CD14-positive monocyte (primary cell): Measurements from ENCODE around the gene PLXDC1. TPM values are rescaled to one million over a fixed set of nuclear protein-coding genes. Genes with fewer than 3 reads are reported as not detected.

Experiments
- DNase-seq, 3 donors: peaks; one replicate each; pipeline ENCODE4 v3.0.0-alpha.2; 2011 to 2022
- H2AFZ ChIP-seq: 2 replicates; pipeline ENCODE4 v1.6.0; 2012; ENCODE audit warnings: mild to moderate bottlenecking, low read depth, low read length, inconsistent platforms; ENCODE audit not compliant: insufficient read depth, poor library complexity, severe bottlenecking
- H3K27ac ChIP-seq, 2 donors: 1 replicate in 1 of 2; 2 replicates in 1 of 2; pipeline ENCODE4 v1.5.1; 2012 to 2013; ENCODE audit warnings: low read length in 2 of 2, control low read depth in 1 of 2, inconsistent platforms in 1 of 2, low read depth in 1 of 2, mild to moderate bottlenecking in 1 of 2
- H3K27me3 ChIP-seq, 2 donors: one replicate each; pipeline versions ENCODE4 v1.6.0 to v1.6.1; 2011 to 2013; ENCODE audit warnings: low read length in 2 of 2; ENCODE audit not compliant: control insufficient read depth in 2 of 2, insufficient read depth in 2 of 2
- H3K36me3 ChIP-seq, 2 donors: replicated peaks in 1 of 2; 1 replicate in 1 of 2; 2 replicates in 1 of 2; pipeline versions ENCODE4 v1.5.1 to v1.6.1; 2012 to 2013; ENCODE audit warnings: low read length in 2 of 2, control low read depth in 1 of 2, inconsistent platforms in 1 of 2, mild to moderate bottlenecking in 1 of 2; ENCODE audit not compliant: insufficient read depth in 2 of 2, control insufficient read depth in 1 of 2
- H3K4me1 ChIP-seq, 2 donors: 1 replicate in 1 of 2; 2 replicates in 1 of 2; pipeline versions ENCODE4 v1.5.1 to v1.6.1; 2012 to 2013; ENCODE audit warnings: low read length in 2 of 2, control low read depth in 1 of 2, inconsistent platforms in 1 of 2, mild to moderate bottlenecking in 1 of 2, moderate library complexity in 1 of 2; ENCODE audit not compliant: insufficient read depth in 2 of 2, control insufficient read depth in 1 of 2
- H3K4me2 ChIP-seq: replicated peaks from 2 replicates; pipeline ENCODE3; 2012; ENCODE audit warnings: low read length, moderate library complexity, mild to moderate bottlenecking; ENCODE audit not compliant: poor library complexity, severe bottlenecking; ENCODE audit errors: extremely low read depth
- H3K4me3 ChIP-seq, 3 experiments: fragments of 200-600 bp in 1 of 3; sonication (generic) in 1 of 3; replicated peaks in 1 of 3; 1 replicate in 2 of 3; 2 replicates in 1 of 3; pipeline ENCODE4 v1.5.1; 2011 to 2013; ENCODE audit warnings: low read length in 3 of 3, mild to moderate bottlenecking in 3 of 3, control low read depth in 2 of 3, low read depth in 2 of 3, inconsistent platforms in 1 of 3, moderate library complexity in 1 of 3
- H3K79me2 ChIP-seq: 2 replicates; pipeline ENCODE4 v1.6.0; 2012; ENCODE audit warnings: mild to moderate bottlenecking, control low read depth, inconsistent platforms, low read length, moderate library complexity; ENCODE audit not compliant: insufficient read depth
- H3K9ac ChIP-seq: 2 replicates; pipeline ENCODE4 v1.6.0; 2017; ENCODE audit warnings: low read length, mild to moderate bottlenecking; ENCODE audit not compliant: insufficient read depth, poor library complexity, severe bottlenecking
- H3K9me3 ChIP-seq, 2 donors: replicated peaks in 1 of 2; 1 replicate in 1 of 2; 2 replicates in 1 of 2; pipeline versions ENCODE4 v1.5.1 to v1.6.1; 2012 to 2013; ENCODE audit warnings: low read length in 2 of 2, control low read depth in 1 of 2; ENCODE audit not compliant: control insufficient read depth in 1 of 2, insufficient read depth in 1 of 2
- H4K20me1 ChIP-seq: 2 replicates; pipeline ENCODE4 v1.6.0; 2012; ENCODE audit warnings: mild to moderate bottlenecking, low read length, control low read depth, moderate library complexity; ENCODE audit not compliant: insufficient read depth
- H3K27ac Mint-ChIP-seq, 7 donors: one replicate each; pipeline ENCODE4 v1.8.0; 2020; ENCODE audit warnings: mild to moderate bottlenecking in 7 of 7, mixed read lengths in 7 of 7, moderate library complexity in 6 of 7, inconsistent platforms in 2 of 7
- H3K27me3 Mint-ChIP-seq, 3 donors: one replicate each; pipeline ENCODE4 v1.8.0; 2021 to 2022; ENCODE audit warnings: low read depth in 3 of 3, mild to moderate bottlenecking in 3 of 3, mixed read lengths in 3 of 3, moderate library complexity in 3 of 3, inconsistent platforms in 1 of 3
- H3K36me3 Mint-ChIP-seq, 2 donors: one replicate each; pipeline ENCODE4 v1.8.0; 2020; ENCODE audit warnings: mixed read lengths in 2 of 2, inconsistent platforms in 1 of 2, mild to moderate bottlenecking in 1 of 2
- H3K4me1 Mint-ChIP-seq: one replicate; pipeline ENCODE4 v1.8.0; 2020; ENCODE audit warnings: mild to moderate bottlenecking, mixed read lengths
- H3K4me3 Mint-ChIP-seq, 2 donors: one replicate each; pipeline ENCODE4 v1.8.0; 2020; ENCODE audit warnings: mild to moderate bottlenecking in 2 of 2, mixed read lengths in 2 of 2, moderate library complexity in 1 of 2
- H3K9me3 Mint-ChIP-seq, 7 donors: one replicate each; pipeline ENCODE4 v1.8.0; 2020 to 2022; ENCODE audit warnings: mixed read lengths in 7 of 7, mild to moderate bottlenecking in 6 of 7, moderate library complexity in 6 of 7, inconsistent platforms in 2 of 7
- CTCF ChIP-seq: fragments of 200-600 bp; IDR thresholded peaks from one replicate; pipeline ENCODE4 v1.8.0; 2022; ENCODE audit warnings: antibody characterized with exemption, mild to moderate bottlenecking
- WGBS: methylation state at CpG from one replicate; pipeline ENCODE4 v1.1.5; 2013; ENCODE audit warnings: missing lambda C conversion rate; ENCODE audit not compliant: insufficient coverage; 5-methylcytosine and 5-hydroxymethylcytosine counted together
- intact Hi-C, 2 donors: fragments of 100-400 bp; cut with micrococcal nuclease; formaldehyde crosslinking; loops; one replicate each; pipeline versions ENCODE4 v1.15.0 to v1.15.1; 2023
- polyA plus RNA-seq, 3 donors: library from polyadenylated mRNA; depleted of rRNA in 1 of 3; unstranded in 2 of 3; stranded (reverse) in 1 of 3; fragments of 300-500 nt in 2 of 3; fragments of >200 nt in 1 of 3; fragmentation: Illumina TruSeq in 2 of 3; gene quantifications; 1 replicate in 2 of 3; 2 replicates in 1 of 3; pipeline ENCODE4 v1.2.3, GENCODE V29; 2012 to 2021

PLXDC1 gene
- polyA plus RNA-seq, 3 donors = 0.21 TPM; not detected in 2

GRCh38 chr17:39158623-39159022, 7.2 kb upstream of the PLXDC1 start:
- no peak overlapping the region for H2AFZ ChIP-seq
- WGBS = no CpG with 5 or more reads among the region's 2 CpGs
- H3K4me2 ChIP-seq = no peak overlapping the region
- DNase-seq = no peak
- H3K9me3 ChIP-seq = no peaks in the 10 kb centered on the region
- H3K27ac ChIP-seq = no peak overlapping the region
- Mint-ChIP-seq H3K9me3 (peaks cover 0 to 3% (median 0%) of the 10 kb centered on the region in 7 donors), H3K27ac (no peak overlapping the region), H3K27me3 (peaks cover 2 to 9% (median 5%) of the 10 kb centered on the region in 3 donors), H3K4me3 (no peak overlapping the region), H3K36me3 (peaks cover 0 to 3% of the 10 kb centered on the region in 2 donors), H3K4me1 (peaks cover 32% of the 10 kb centered on the region)
- no peak for TF ChIP-seq CTCF
- no peaks in the 10 kb centered on the region for H3K79me2 ChIP-seq
- no peak overlapping the region for H3K4me3 ChIP-seq
- peaks cover 25 to 36% of the 10 kb centered on the region in 2 donors for H3K4me1 ChIP-seq
- intact Hi-C loops = loop anchor here in 1 of 2 donors (10.0 kb wide), 1 partner anchor 284 kb away; the partner anchor contains the start of gene LASP1
- H3K27me3 ChIP-seq = no peaks in the 10 kb centered on the region
- no peaks in the 10 kb centered on the region for H4K20me1 ChIP-seq
- no peaks in the 10 kb centered on the region for H3K36me3 ChIP-seq
- no peak overlapping the region for H3K9ac ChIP-seq

- no peak for DNase-seq
- H3K27ac Mint-ChIP-seq = no peak overlapping the region
- WGBS = 100% methylated on average over 1 of the region's 7 CpGs
- Histone ChIP-seq H4K20me1 (no peaks in the 10 kb centered on the region), H3K9me3 (no peaks in the 10 kb centered on the region), H3K4me1 (peaks cover 40 to 51% of the 10 kb centered on the region in 2 donors), H3K36me3 (no peaks in the 10 kb centered on the region), H3K27ac (no peak overlapping the region), H2AFZ (no peak overlapping the region), H3K4me2 (no peak overlapping the region), H3K9ac (no peak overlapping the region), H3K79me2 (no peaks in the 10 kb centered on the region), H3K27me3 (peaks cover 7 to 10% of the 10 kb centered on the region in 2 donors), H3K4me3 (no peak overlapping the region)
- H3K36me3 Mint-ChIP-seq = peaks cover 3 to 6% of the 10 kb centered on the region in 2 donors
- peaks cover 46% of the 10 kb centered on the region for H3K4me1 Mint-ChIP-seq
- H3K4me3 Mint-ChIP-seq = no peak overlapping the region
- intact Hi-C loops = loop anchor here in 1 of 2 donors (10.0 kb wide), 1 partner anchor 282 kb away; the partner anchor contains the start of gene LASP1
- peaks cover 15 to 21% (median 20%) of the 10 kb centered on the region in 3 donors for H3K27me3 Mint-ChIP-seq
- H3K9me3 Mint-ChIP-seq = peaks cover 0 to 9% (median 2%) of the 10 kb centered on the region in 7 donors
- no peak for TF ChIP-seq CTCF
Observed at GRCh38 chr17:39156491-39156890, 5.1 kb upstream of the PLXDC1 start.
